Measurements from ENCODE around the gene ITGAX.

The ITGAX gene

DNA sequence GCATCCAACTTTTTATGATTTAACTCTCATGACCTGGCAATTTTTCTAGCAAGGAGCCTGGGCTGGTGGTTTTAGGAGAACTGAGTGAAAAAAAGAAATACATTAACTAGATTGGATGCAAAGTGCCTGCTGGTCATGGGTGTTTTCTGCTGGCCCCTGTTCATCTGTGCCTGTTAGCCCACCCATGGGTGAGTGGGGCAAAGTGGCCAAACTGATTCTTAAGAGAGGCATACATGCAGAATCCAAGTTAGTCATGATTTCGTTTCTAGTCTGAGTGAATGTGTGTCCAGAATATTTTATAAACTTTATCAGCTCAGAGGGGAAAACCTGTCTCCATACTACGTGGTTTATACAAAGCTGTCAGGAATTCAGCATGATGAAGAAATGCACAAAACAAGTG lies 33.6 kb downstream of the ITGAX start:
- no peak for DNase-seq (ENCODE audit: low read depth)
- TF ChIP-seq, protein P1, sequence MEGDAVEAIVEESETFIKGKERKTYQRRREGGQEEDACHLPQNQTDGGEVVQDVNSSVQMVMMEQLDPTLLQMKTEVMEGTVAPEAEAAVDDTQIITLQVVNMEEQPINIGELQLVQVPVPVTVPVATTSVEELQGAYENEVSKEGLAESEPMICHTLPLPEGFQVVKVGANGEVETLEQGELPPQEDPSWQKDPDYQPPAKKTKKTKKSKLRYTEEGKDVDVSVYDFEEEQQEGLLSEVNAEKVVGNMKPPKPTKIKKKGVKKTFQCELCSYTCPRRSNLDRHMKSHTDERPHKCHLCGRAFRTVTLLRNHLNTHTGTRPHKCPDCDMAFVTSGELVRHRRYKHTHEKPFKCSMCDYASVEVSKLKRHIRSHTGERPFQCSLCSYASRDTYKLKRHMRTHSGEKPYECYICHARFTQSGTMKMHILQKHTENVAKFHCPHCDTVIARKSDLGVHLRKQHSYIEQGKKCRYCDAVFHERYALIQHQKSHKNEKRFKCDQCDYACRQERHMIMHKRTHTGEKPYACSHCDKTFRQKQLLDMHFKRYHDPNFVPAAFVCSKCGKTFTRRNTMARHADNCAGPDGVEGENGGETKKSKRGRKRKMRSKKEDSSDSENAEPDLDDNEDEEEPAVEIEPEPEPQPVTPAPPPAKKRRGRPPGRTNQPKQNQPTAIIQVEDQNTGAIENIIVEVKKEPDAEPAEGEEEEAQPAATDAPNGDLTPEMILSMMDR (conservative IDR thresholded peaks at IDR 0.05; ENCODE audit: control insufficient read depth, insufficient read depth, low read depth, low read length): no peak
- H3K4me3 ChIP-seq (ENCODE audit: control insufficient read depth, low read depth, low read length): no peak overlapping the region

DNA sequence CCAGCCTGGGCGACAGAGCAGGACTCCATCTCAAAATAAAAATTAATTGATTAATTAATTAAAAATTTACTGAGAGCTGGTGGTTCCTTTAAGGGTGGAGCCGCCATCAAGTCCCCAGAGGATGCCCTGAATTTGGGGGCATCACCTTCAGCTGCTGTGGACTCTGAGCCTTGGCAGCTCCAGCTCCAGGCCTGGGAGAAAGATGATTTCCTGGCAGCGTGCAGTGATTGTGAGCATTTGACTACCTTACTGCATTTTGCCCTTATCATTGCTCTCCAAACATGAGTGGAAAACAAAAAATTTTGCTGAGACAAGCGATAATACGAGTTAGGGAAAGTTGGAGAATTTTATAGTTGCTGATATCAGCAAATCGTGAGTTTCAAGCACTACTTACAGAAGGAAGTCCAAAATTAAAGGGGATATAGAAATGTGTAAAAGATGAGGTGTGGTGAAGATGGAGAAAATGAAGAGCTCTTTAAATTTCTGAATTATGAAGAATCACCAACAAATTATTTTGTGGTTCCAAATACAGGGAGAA lies 35.6 kb downstream of the ITGAX start:
- DNase-seq (ENCODE audit: low read depth): no peak
- no peak overlapping the region for H3K4me3 ChIP-seq (ENCODE audit: control insufficient read depth, low read depth, low read length)
- TF ChIP-seq, protein P1 (conservative IDR thresholded peaks at IDR 0.05; ENCODE audit: control insufficient read depth, insufficient read depth, low read depth, low read length): no peak

DNA sequence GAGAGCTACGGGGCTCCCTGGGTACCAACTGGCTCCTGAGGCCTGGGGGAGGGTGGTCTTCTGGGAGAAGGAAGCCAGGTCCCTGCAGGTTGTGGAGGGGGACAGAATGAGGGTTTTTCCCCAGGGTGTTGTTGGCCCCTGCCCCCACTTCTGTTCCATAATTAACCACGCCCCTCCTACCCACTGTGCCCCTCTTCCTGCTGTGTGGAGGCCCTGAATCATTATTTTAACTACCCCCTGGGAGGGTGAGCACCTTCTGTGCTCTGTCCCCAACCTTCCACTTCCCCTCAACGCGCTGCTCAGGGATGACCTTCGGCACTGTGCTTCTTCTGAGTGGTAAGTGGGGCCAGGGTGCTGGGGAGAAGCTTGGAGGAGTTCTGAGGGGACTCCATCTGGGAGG lies 38.1 kb downstream of the ITGAX start, which contains the start of gene ITGAD:
Gene ITGAD (plus strand): TSS at position 280 of the 400 bp plus-strand sequence. CDS start 26 bp downstream, at position 306.
- no peak within 1 kb of the TSS for H3K4me3 ChIP-seq (ENCODE audit: control insufficient read depth, low read depth, low read length)
- no peak for DNase-seq (ENCODE audit: low read depth)
- TF ChIP-seq, protein P1 (conservative IDR thresholded peaks at IDR 0.05; ENCODE audit: control insufficient read depth, insufficient read depth, low read depth, low read length): no peak

DNA sequence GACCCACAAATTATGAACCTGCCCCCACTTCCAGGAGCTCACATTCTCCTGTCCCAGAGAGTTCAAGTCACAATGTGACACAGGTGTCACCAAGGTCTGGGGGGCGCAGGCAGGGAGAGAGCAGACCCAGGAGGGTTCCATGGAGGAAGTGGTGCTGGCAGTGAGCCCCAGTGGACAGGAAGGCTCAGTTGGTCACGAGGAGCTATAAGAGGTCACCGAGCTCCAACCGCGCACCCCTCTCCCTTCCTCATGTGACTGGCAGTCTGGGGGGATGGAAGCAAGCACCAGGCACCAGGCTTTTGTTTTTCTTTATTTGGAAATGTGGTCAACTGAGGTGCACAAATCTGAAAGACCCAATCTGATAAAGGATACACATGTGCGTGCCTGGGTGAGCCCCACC lies 40.7 kb downstream of the ITGAX start:
- DNase-seq (ENCODE audit: low read depth): no peak
- TF ChIP-seq, protein P1 (conservative IDR thresholded peaks at IDR 0.05; ENCODE audit: control insufficient read depth, insufficient read depth, low read depth, low read length): no peak
- no peak overlapping the region for H3K4me3 ChIP-seq (ENCODE audit: control insufficient read depth, low read depth, low read length)

DNA sequence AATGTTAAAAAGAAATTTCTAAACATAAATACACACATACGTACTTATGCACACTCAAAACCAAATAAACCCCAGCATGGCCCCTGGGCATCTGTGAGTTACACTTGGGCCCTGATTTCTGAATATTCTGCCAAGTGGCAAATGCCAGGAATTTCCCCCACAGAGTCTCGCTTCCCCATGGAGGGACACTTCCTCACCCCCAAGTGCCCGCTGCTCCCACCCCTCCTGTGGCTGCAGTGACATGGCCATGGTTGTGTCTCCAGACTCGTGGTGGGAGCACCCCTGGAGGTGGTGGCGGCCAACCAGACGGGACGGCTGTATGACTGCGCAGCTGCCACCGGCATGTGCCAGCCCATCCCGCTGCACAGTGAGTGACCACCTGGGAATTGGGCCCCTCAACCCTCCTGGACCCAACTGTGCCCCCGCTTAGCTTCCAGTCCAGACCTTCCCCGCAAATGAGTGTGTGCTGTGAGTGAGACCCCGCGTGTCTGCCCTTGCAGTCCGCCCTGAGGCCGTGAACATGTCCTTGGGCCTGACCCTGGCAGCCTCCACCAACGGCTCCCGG lies 42.2 kb downstream of the ITGAX start:
- no peak overlapping the region for H3K4me3 ChIP-seq (ENCODE audit: control insufficient read depth, low read depth, low read length)
- TF ChIP-seq, protein P1 (conservative IDR thresholded peaks at IDR 0.05; ENCODE audit: control insufficient read depth, insufficient read depth, low read depth, low read length): no peak
- DNase-seq (ENCODE audit: low read depth): no peak

DNA sequence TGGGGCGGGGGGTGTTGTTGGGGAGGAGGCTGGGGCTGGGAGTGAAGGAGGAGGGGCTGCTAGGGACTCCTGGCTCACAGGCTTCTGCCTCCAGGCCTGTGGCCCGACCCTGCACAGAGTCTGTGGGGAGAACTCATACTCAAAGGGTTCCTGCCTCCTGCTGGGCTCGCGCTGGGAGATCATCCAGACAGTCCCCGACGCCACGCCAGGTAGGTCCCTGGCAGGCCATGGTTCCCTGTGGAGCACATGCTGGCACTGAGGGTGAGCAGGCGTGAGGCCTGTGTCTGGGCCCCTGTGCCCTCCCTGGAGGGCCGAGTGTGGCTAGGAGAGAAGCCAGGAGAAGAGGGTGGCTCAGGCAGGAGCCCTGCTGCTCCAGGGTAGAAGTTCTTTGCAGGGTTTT lies 42.7 kb downstream of the ITGAX start:
- TF ChIP-seq, protein P1 (conservative IDR thresholded peaks at IDR 0.05; ENCODE audit: control insufficient read depth, insufficient read depth, low read depth, low read length): no peak
- H3K4me3 ChIP-seq (ENCODE audit: control insufficient read depth, low read depth, low read length): no peak overlapping the region

More for the DNA sequence above, 42.7 kb downstream of the ITGAX start:
- no peak for DNase-seq (ENCODE audit: low read depth)
